Liver (tissue), 9 donors: Measurements from ENCODE around the gene SELENOO. TPM values are rescaled to one million over a fixed set of nuclear protein-coding genes. Genes with fewer than 3 reads are reported as not detected.

ENCODE experiments used
- DNase-seq: peaks from one replicate; pipeline ENCODE4 v3.0.0-alpha.2; 2017; ENCODE audit warnings: low spot score
- H3K27ac ChIP-seq, 2 donors: one replicate each; pipeline ENCODE4 v1.7.0; 2013; ENCODE audit warnings: inconsistent platforms in 2 of 2, low read length in 2 of 2, control low read depth in 1 of 2, low read depth in 1 of 2, mild to moderate bottlenecking in 1 of 2
- H3K27me3 ChIP-seq, 4 donors: one replicate each; pipeline versions ENCODE4 v1.6.1 to v1.7.0; 2013; ENCODE audit warnings: low read length in 3 of 4, inconsistent platforms in 1 of 4, mild to moderate bottlenecking in 1 of 4, moderate library complexity in 1 of 4; ENCODE audit not compliant: control insufficient read depth in 4 of 4, insufficient read depth in 4 of 4
- H3K36me3 ChIP-seq, 4 donors: one replicate each; pipeline versions ENCODE4 v1.6.1 to v1.7.0; 2013; ENCODE audit warnings: low read length in 3 of 4, mild to moderate bottlenecking in 3 of 4, low read depth in 1 of 4, moderate library complexity in 1 of 4; ENCODE audit not compliant: control insufficient read depth in 4 of 4, insufficient read depth in 3 of 4
- H3K4me1 ChIP-seq, 4 donors: one replicate each; pipeline versions ENCODE4 v1.6.1 to v1.7.0; 2013; ENCODE audit warnings: low read length in 3 of 4, mild to moderate bottlenecking in 3 of 4, moderate library complexity in 1 of 4; ENCODE audit not compliant: control insufficient read depth in 4 of 4, insufficient read depth in 4 of 4
- H3K4me3 ChIP-seq, 3 donors: one replicate each; pipeline versions ENCODE4 v1.6.1 to v1.7.0; 2013; ENCODE audit warnings: low read length in 3 of 3, control low read depth in 1 of 3, low read depth in 1 of 3, mild to moderate bottlenecking in 1 of 3
- H3K9ac ChIP-seq, 2 donors: one replicate each; pipeline ENCODE4 v1.7.0; 2013; ENCODE audit warnings: low read length in 2 of 2, mild to moderate bottlenecking in 2 of 2, moderate library complexity in 2 of 2, control low read depth in 1 of 2, low read depth in 1 of 2
- H3K9me3 ChIP-seq, 4 donors: one replicate each; pipeline versions ENCODE4 v1.6.1 to v1.7.0; 2013; ENCODE audit warnings: low read length in 3 of 4; ENCODE audit not compliant: control insufficient read depth in 4 of 4
- EGR1 ChIP-seq, 2 donors: IDR thresholded peaks; 2 replicates each; pipeline ENCODE4 v1.6.1; 2016 to 2018; ENCODE audit warnings: antibody characterized with exemption in 2 of 2, low read depth in 2 of 2
- FOXA1 ChIP-seq: IDR thresholded peaks from 2 replicates; pipeline ENCODE4 v1.6.1; 2016; ENCODE audit warnings: antibody characterized with exemption
- FOXA2 ChIP-seq: IDR thresholded peaks from 2 replicates; pipeline ENCODE4 v1.6.1; 2016; ENCODE audit warnings: antibody characterized with exemption
- GABPA ChIP-seq, 2 donors: IDR thresholded peaks in 1 of 2; conservative IDR thresholded peaks in 1 of 2; 2 replicates each; pipeline ENCODE4 v1.6.1; 2016; ENCODE audit warnings: antibody characterized with exemption in 2 of 2, mild to moderate bottlenecking in 1 of 2, moderate library complexity in 1 of 2
- HNF4G ChIP-seq: IDR thresholded peaks from 2 replicates; pipeline ENCODE4 v1.6.1; 2016; ENCODE audit warnings: antibody characterized with exemption
- JUND ChIP-seq, 2 donors: IDR thresholded peaks; 2 replicates each; pipeline ENCODE4 v1.6.1; 2016; ENCODE audit warnings: antibody characterized with exemption in 2 of 2
- RAD21 ChIP-seq, 2 donors: IDR thresholded peaks; 2 replicates each; pipeline ENCODE4 v1.6.1; 2016; ENCODE audit warnings: antibody characterized with exemption in 2 of 2, mild to moderate bottlenecking in 2 of 2
- RXRA ChIP-seq, 2 donors: IDR thresholded peaks; 2 replicates each; pipeline ENCODE4 v1.6.1; 2017 to 2018; ENCODE audit warnings: antibody characterized with exemption in 2 of 2, mild to moderate bottlenecking in 1 of 2
- SP1 ChIP-seq: IDR thresholded peaks from 2 replicates; pipeline ENCODE4 v1.6.1; 2018; ENCODE audit warnings: antibody characterized with exemption, mild to moderate bottlenecking
- TAF1 ChIP-seq: conservative IDR thresholded peaks from 2 replicates; pipeline ENCODE4 v1.6.1; 2016; ENCODE audit warnings: antibody characterized with exemption, mild to moderate bottlenecking
- YY1 ChIP-seq: IDR thresholded peaks from 2 replicates; pipeline ENCODE4 v1.6.1; 2016; ENCODE audit warnings: antibody characterized with exemption, mild to moderate bottlenecking
- WGBS: extraction: QIAGEN DNeasy Blood & Tissue Kit; methylation state at CpG from one replicate; pipeline ENCODE4 v1.1.7; 2013; 5-methylcytosine and 5-hydroxymethylcytosine counted together
- polyA plus RNA-seq, 2 donors: library from polyadenylated mRNA; stranded (reverse) in 1 of 2; unstranded in 1 of 2; fragments of 200-250 nt in 1 of 2; fragments of >200 nt in 1 of 2; fragmentation: Nextera tagmentation in 1 of 2; extraction: Ambion mirVana in 1 of 2; gene quantifications; one replicate each; pipeline versions ENCODE4 v1.2.1 to v1.2.3, GENCODE V29; 2013 to 2015
- total RNA-seq, 2 donors: library from RNA; depleted of rRNA; stranded (reverse); fragments of >200 nt; gene quantifications; one replicate each; pipeline ENCODE4 v1.2.3, GENCODE V29; 2014
- TF ChIP-seq, protein P1 (sequence below): IDR thresholded peaks from 2 replicates; pipeline ENCODE4 v1.6.1; 2016; ENCODE audit warnings: antibody characterized with exemption, mild to moderate bottlenecking
- TF ChIP-seq, protein P2 (sequence below): fragments of 150-350 bp; IDR thresholded peaks from 2 replicates; pipeline ENCODE4 v1.5.1; 2017; ENCODE audit warnings: improper control_type of control experiment, low read depth, low read length; ENCODE audit not compliant: missing input control
- TF ChIP-seq, protein P3 (sequence below): IDR thresholded peaks from 2 replicates; pipeline ENCODE4 v1.6.1; 2016; ENCODE audit warnings: antibody characterized with exemption
- TF ChIP-seq, protein P4 (sequence below): IDR thresholded peaks from 2 replicates; pipeline ENCODE4 v1.6.1; 2016; ENCODE audit warnings: antibody characterized with exemption
- TF ChIP-seq, protein P5 (sequence below): IDR thresholded peaks from 2 replicates; pipeline ENCODE4 v1.6.1; 2016; ENCODE audit warnings: antibody characterized with exemption
- donor health status: healthy.
- donor health status: healthy.
- donor health status: healthy.
- donor health status: healthy.
- donor health status: healthy.

SELENOO gene
- total and polyA plus RNA-seq, 4 donors, result 16.4 to 59.2 (median 42.2) TPM

DNA sequence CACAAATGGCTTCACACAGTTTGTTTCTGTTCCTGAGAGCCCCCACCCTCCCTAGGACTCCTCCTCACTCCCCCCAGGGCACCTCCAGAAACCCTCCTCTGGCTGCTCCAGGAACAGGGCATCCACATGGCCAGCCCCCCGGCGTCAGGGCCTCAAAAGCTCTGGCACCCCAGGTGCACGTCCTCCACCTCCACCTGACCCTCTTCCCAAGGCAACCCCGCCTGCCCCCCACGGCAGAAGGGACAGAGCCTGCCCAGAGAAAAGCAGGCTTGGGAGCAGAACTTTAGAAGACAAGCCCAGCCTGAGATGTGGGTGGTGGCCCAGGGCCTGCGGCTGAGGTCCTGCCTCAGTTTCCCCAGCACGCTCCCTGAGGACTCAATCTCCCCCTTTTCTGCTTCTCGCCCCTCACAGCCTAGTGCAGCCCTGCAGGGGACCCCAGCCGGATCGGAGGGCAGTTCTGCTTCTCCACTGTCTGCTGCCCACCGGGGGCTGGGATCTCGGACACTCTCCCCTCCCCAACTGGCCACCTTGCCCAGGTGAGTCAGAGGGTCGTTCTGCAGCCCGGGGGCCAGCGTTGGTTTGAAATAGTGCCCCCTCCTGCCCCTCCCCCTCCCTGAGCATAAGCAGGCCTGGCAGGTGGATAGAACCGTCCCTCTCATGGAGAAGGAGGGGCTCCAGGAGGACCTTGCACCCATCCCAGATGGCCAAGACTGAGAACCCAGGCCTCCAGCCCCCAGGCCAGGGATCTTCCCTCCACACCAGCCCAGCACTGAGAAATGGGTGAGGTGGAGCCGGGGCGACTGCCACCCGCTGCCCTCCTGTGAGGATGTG lies 17.5 kb upstream of the SELENOO start (continued):
- TF ChIP-seq, protein P1, sequence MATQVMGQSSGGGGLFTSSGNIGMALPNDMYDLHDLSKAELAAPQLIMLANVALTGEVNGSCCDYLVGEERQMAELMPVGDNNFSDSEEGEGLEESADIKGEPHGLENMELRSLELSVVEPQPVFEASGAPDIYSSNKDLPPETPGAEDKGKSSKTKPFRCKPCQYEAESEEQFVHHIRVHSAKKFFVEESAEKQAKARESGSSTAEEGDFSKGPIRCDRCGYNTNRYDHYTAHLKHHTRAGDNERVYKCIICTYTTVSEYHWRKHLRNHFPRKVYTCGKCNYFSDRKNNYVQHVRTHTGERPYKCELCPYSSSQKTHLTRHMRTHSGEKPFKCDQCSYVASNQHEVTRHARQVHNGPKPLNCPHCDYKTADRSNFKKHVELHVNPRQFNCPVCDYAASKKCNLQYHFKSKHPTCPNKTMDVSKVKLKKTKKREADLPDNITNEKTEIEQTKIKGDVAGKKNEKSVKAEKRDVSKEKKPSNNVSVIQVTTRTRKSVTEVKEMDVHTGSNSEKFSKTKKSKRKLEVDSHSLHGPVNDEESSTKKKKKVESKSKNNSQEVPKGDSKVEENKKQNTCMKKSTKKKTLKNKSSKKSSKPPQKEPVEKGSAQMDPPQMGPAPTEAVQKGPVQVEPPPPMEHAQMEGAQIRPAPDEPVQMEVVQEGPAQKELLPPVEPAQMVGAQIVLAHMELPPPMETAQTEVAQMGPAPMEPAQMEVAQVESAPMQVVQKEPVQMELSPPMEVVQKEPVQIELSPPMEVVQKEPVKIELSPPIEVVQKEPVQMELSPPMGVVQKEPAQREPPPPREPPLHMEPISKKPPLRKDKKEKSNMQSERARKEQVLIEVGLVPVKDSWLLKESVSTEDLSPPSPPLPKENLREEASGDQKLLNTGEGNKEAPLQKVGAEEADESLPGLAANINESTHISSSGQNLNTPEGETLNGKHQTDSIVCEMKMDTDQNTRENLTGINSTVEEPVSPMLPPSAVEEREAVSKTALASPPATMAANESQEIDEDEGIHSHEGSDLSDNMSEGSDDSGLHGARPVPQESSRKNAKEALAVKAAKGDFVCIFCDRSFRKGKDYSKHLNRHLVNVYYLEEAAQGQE, result no peak
- no peak for TF ChIP-seq RAD21 (IDR thresholded peaks at IDR 0.05)
- TF ChIP-seq FOXA1, result no peak
- no peak for TF ChIP-seq JUND (IDR thresholded peaks at IDR 0.05)
- TF ChIP-seq RXRA (IDR thresholded peaks at IDR 0.05), result no peak
- TF ChIP-seq EGR1 (IDR thresholded peaks at IDR 0.05; ENCODE audit: low read depth in 2 of 2), result no peak
- TF ChIP-seq HNF4G, result no peak

DNA sequence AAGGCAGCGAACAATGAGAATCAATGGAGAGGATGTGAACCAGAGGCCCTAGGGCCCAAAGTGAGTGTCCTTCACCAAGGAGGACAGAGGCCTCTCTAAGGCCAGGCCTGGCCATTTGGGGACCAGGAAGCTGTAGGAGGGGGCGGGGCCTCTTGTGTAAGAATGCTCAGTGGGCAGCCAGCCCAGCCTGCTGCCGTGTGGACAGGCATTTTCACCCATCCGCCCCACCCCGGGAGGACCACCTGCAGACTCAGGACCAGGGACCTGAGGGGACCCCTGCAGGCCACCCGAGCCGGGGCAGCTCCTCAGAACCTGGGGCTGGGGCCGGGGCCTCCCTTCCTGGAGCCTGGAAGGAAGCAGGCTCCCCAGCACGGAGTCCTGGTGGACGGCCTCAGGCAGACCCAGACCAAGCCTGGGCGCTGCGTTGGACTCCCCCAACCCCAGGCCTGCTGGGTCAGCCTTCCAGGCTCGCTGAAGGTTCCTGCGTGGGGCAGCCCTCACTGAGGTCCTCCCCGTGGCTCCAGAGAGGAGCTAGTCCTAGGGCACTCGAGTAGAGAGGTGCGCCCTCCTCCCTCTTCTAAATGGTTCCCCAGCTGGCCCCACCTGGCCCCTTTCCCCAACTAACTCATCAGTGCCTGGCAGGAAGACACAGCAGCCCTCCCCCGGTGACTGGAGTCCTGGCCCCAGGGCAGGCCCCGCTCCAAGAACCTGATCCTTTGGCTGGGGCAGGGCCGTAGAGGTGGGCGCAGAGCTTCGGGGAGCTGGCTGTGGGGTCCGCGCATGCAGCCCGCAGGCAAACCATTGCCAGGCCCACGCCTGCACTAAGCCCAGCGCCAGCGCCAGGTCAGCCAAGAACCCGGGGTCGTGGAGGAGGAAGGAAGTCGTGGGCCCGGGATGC lies 16.6 kb upstream of the SELENOO start:
- TF ChIP-seq FOXA2 (no peak), GABPA (IDR thresholded peaks at IDR 0.05 in 1 of 2, conservative IDR thresholded peaks at IDR 0.05 in 1 of 2) (no peak), EGR1 (IDR thresholded peaks at IDR 0.05; ENCODE audit: low read depth in 2 of 2) (no peak), JUND (IDR thresholded peaks at IDR 0.05) (no peak), SP1 (no peak), FOXA1 (no peak), TAF1 (no peak), YY1 (no peak), HNF4G (no peak)
- TF ChIP-seq, protein P2, sequence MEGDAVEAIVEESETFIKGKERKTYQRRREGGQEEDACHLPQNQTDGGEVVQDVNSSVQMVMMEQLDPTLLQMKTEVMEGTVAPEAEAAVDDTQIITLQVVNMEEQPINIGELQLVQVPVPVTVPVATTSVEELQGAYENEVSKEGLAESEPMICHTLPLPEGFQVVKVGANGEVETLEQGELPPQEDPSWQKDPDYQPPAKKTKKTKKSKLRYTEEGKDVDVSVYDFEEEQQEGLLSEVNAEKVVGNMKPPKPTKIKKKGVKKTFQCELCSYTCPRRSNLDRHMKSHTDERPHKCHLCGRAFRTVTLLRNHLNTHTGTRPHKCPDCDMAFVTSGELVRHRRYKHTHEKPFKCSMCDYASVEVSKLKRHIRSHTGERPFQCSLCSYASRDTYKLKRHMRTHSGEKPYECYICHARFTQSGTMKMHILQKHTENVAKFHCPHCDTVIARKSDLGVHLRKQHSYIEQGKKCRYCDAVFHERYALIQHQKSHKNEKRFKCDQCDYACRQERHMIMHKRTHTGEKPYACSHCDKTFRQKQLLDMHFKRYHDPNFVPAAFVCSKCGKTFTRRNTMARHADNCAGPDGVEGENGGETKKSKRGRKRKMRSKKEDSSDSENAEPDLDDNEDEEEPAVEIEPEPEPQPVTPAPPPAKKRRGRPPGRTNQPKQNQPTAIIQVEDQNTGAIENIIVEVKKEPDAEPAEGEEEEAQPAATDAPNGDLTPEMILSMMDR, result no peak
- TF ChIP-seq, protein P1, result no peak
- TF ChIP-seq, protein P3, sequence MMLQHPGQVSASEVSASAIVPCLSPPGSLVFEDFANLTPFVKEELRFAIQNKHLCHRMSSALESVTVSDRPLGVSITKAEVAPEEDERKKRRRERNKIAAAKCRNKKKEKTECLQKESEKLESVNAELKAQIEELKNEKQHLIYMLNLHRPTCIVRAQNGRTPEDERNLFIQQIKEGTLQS, result no peak
- TF ChIP-seq, protein P4, sequence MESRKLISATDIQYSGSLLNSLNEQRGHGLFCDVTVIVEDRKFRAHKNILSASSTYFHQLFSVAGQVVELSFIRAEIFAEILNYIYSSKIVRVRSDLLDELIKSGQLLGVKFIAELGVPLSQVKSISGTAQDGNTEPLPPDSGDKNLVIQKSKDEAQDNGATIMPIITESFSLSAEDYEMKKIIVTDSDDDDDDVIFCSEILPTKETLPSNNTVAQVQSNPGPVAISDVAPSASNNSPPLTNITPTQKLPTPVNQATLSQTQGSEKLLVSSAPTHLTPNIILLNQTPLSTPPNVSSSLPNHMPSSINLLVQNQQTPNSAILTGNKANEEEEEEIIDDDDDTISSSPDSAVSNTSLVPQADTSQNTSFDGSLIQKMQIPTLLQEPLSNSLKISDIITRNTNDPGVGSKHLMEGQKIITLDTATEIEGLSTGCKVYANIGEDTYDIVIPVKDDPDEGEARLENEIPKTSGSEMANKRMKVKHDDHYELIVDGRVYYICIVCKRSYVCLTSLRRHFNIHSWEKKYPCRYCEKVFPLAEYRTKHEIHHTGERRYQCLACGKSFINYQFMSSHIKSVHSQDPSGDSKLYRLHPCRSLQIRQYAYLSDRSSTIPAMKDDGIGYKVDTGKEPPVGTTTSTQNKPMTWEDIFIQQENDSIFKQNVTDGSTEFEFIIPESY, result no peak
- TF ChIP-seq, protein P5, sequence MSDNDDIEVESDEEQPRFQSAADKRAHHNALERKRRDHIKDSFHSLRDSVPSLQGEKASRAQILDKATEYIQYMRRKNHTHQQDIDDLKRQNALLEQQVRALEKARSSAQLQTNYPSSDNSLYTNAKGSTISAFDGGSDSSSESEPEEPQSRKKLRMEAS, result no peak
- H3K4me3 ChIP-seq, result peak overlapping the region in 1 of 3 donors; percentile 92
- no peak overlapping the region for H3K9ac ChIP-seq
- H3K27ac ChIP-seq, result peak overlapping the region in 1 of 2 donors; percentile 55
- H3K4me1 ChIP-seq, result peaks cover 15 to 31% (median 22%) of the 10 kb centered on the region in 4 donors
- no peaks in the 10 kb centered on the region for H3K9me3 ChIP-seq
- no peaks in the 10 kb centered on the region for H3K27me3 ChIP-seq
- WGBS, result 69% methylated on average over 32 of the region's 32 CpGs
- peaks cover 0 to 6% (median 0%) of the 10 kb centered on the region in 4 donors for H3K36me3 ChIP-seq
- DNase-seq, result no peak
